Esophagus squamous epithelium (tissue), 4 donors: ENCODE data around the gene DPM1.

Experiments
- POLR2A ChIP-seq, 4 donors: fragments of 450-650 bp; IDR thresholded peaks; one replicate each; pipeline ENCODE4 v1.6.1; 2017; ENCODE audit warnings: antibody characterized with exemption in 4 of 4, mild to moderate bottlenecking in 4 of 4, moderate library complexity in 3 of 4
- TF ChIP-seq, protein P1 (sequence below), 6 experiments: fragments of 450-650 bp in 4 of 6; fragments of 200-600 bp in 2 of 6; sonication (generic) in 2 of 6; IDR thresholded peaks; one replicate each; pipeline ENCODE4 v1.5.1; 2016 to 2019; ENCODE audit warnings: antibody characterized with exemption in 6 of 6, mild to moderate bottlenecking in 4 of 6, moderate library complexity in 4 of 6

GRCh38 chr20:50913690-50914375 is 44.5 kb downstream of the DPM1 start:
- TF ChIP-seq, protein P1, sequence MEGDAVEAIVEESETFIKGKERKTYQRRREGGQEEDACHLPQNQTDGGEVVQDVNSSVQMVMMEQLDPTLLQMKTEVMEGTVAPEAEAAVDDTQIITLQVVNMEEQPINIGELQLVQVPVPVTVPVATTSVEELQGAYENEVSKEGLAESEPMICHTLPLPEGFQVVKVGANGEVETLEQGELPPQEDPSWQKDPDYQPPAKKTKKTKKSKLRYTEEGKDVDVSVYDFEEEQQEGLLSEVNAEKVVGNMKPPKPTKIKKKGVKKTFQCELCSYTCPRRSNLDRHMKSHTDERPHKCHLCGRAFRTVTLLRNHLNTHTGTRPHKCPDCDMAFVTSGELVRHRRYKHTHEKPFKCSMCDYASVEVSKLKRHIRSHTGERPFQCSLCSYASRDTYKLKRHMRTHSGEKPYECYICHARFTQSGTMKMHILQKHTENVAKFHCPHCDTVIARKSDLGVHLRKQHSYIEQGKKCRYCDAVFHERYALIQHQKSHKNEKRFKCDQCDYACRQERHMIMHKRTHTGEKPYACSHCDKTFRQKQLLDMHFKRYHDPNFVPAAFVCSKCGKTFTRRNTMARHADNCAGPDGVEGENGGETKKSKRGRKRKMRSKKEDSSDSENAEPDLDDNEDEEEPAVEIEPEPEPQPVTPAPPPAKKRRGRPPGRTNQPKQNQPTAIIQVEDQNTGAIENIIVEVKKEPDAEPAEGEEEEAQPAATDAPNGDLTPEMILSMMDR (IDR thresholded peaks at IDR 0.05), result no peak
- TF ChIP-seq POLR2A (IDR thresholded peaks at IDR 0.05), result no peak
